Endothelial cell (in vitro differentiated cells): ENCODE results near the gene BCKDK. TPM values are rescaled to one million over a fixed set of nuclear protein-coding genes. Genes with fewer than 3 reads are reported as not detected.

Source experiments
- DNase-seq: peaks from one replicate; pipeline ENCODE4 v3.0.0; 2021; ENCODE audit warnings: low spot score
- H3K27ac Mint-ChIP-seq: one replicate; pipeline ENCODE4 v1.8.0; 2021; ENCODE audit warnings: mixed read lengths, inconsistent platforms; ENCODE audit not compliant: unreplicated experiment
- H3K27me3 Mint-ChIP-seq: one replicate; pipeline ENCODE4 v1.8.0; 2021; ENCODE audit warnings: mild to moderate bottlenecking, moderate library complexity, mixed read lengths, inconsistent platforms; ENCODE audit not compliant: unreplicated experiment
- H3K36me3 Mint-ChIP-seq: one replicate; pipeline ENCODE4 v1.8.0; 2021; ENCODE audit warnings: mild to moderate bottlenecking, low read depth, mixed read lengths, inconsistent platforms; ENCODE audit not compliant: unreplicated experiment
- H3K4me1 Mint-ChIP-seq: one replicate; pipeline ENCODE4 v1.8.0; 2021; ENCODE audit warnings: mild to moderate bottlenecking, mixed read lengths, inconsistent platforms; ENCODE audit not compliant: unreplicated experiment
- H3K4me3 Mint-ChIP-seq: one replicate; pipeline ENCODE4 v1.8.0; 2021; ENCODE audit warnings: mild to moderate bottlenecking, mixed read lengths, inconsistent platforms; ENCODE audit not compliant: unreplicated experiment
- H3K9me3 Mint-ChIP-seq: one replicate; pipeline ENCODE4 v1.8.0; 2021; ENCODE audit warnings: mixed read lengths, inconsistent platforms; ENCODE audit not compliant: unreplicated experiment
- CTCF ChIP-seq: fragments of 200-600 bp; sonication (generic); IDR thresholded peaks from one replicate; pipeline ENCODE4 v1.5.0; 2021; ENCODE audit warnings: antibody characterized with exemption; ENCODE audit not compliant: unreplicated experiment
- long read RNA-seq: library from polyadenylated mRNA; unstranded; transcript quantifications from one replicate; pipeline ENCODE4 v2.0.0, GENCODE V29; 2020; ENCODE audit not compliant: unreplicated experiment
- total RNA-seq: library from RNA; stranded (reverse); fragmentation: NEBNext Ultra II Directional; extraction: Animal tissue kit (Norgen Biotek cat#: 25700); gene quantifications from one replicate; pipeline ENCODE4 v1.2.1, GENCODE V29; 2021; ENCODE audit not compliant: unreplicated experiment

The BCKDK gene
- 56.8 TPM for total RNA-seq
- long read RNA-seq, transcript BCKDK-201 (12 exons, 2,128 nt), result major isoform, 56 of 88 reads
- long read RNA-seq, transcript BCKDK-203 (11 exons, 1,997 nt), result minor isoform, 18 of 88 reads
- long read RNA-seq, partial matches to known transcripts, result 10 of 88 reads
- long read RNA-seq, other reads (novel, unspliced or antisense), result 3 of 88 reads

GRCh38 chr16:31108035-31108793 lies at the start of gene BCKDK:
BCKDK (plus strand) TSS chr16:31108386; CDS start chr16:31109224, 838 bp downstream.
- DNase-seq, result peak; percentile 62
- Mint-ChIP-seq H3K36me3 (peaks cover 28% of the 10 kb centered on the region), H3K4me1 (peaks cover 9% of the 10 kb centered on the region), H3K4me3 (peak within 1 kb of the TSS; percentile 97), H3K27ac (peak within 1 kb of the TSS; percentile 80), H3K27me3 (peaks cover 20% of the 10 kb centered on the region), H3K9me3 (no peaks in the 10 kb centered on the region)
- no peak for TF ChIP-seq CTCF

- Mint-ChIP-seq H3K27ac (no peak overlapping the region), H3K4me3 (no peak overlapping the region), H3K27me3 (peaks cover 22% of the 10 kb centered on the region), H3K9me3 (no peaks in the 10 kb centered on the region), H3K36me3 (peaks cover 19% of the 10 kb centered on the region), H3K4me1 (peaks cover 27% of the 10 kb centered on the region)
- no peak for DNase-seq
- TF ChIP-seq CTCF, result no peak
Measured at GRCh38 chr16:31061126-31061812, 46.9 kb upstream of the BCKDK start.

- peaks cover 31% of the 10 kb centered on the region for H3K4me1 Mint-ChIP-seq
- H3K9me3 Mint-ChIP-seq, result no peaks in the 10 kb centered on the region
- peaks cover 19% of the 10 kb centered on the region for H3K36me3 Mint-ChIP-seq
- no peak for DNase-seq
- H3K27ac Mint-ChIP-seq, result no peak overlapping the region
- peaks cover 22% of the 10 kb centered on the region for H3K27me3 Mint-ChIP-seq
- no peak for TF ChIP-seq CTCF
- no peak overlapping the region for H3K4me3 Mint-ChIP-seq
Measured at GRCh38 chr16:31061813-31062440, 46.3 kb upstream of the BCKDK start.

- Mint-ChIP-seq H3K36me3 (peaks cover 19% of the 10 kb centered on the region), H3K4me3 (peak overlapping the region; percentile 76), H3K4me1 (peaks cover 31% of the 10 kb centered on the region), H3K27me3 (peaks cover 22% of the 10 kb centered on the region), H3K27ac (peak overlapping the region; percentile 97), H3K9me3 (no peaks in the 10 kb centered on the region)
- TF ChIP-seq CTCF, result no peak
- DNase-seq, result no peak
Measured at GRCh38 chr16:31063495-31063842, 44.7 kb upstream of the BCKDK start.
